ENCODE results near the gene SEC23A. TPM values are rescaled to one million over a fixed set of nuclear protein-coding genes. Genes with fewer than 3 reads are reported as not detected.

The SEC23A gene
- total and polyA plus RNA-seq, 2 of the 8 experiments (the other 6 are each of a cell fraction or from before 2014, with no cell fraction given), result 30.9 to 58.2 TPM

- no peaks in the 10 kb centered on the region for H3K79me2 ChIP-seq (ENCODE audit: control insufficient read depth in 1 of 2, insufficient read depth in 2 of 2, low read length in 2 of 2)
- CTCF ChIA-PET (ENCODE audit: partially characterized antibody), result no interaction called here
- H3K4me2 ChIP-seq (ENCODE audit: insufficient read depth in 1 of 2, low read depth in 2 of 2, low read length in 2 of 2), result no peak overlapping the region
- H3K56ac ChIP-seq (replicated peaks; ENCODE audit: insufficient read length, low read depth, low read length), result no peak overlapping the region
- POLR2A ChIA-PET (ENCODE audit: partially characterized antibody), result no interaction called here
- no peak overlapping the region for H4K5ac ChIP-seq (ENCODE audit: insufficient read length, low read depth, low read length)
- H3K9me3 ChIP-seq (ENCODE audit: insufficient read depth in 2 of 2, low read depth in 1 of 2, low read length in 1 of 2), result peaks cover 14 to 15% of the 10 kb centered on the region in 2 experiments
- H3K27me3 ChIP-seq (replicated peaks in 1 of 4; ENCODE audit: control insufficient read depth in 3 of 4, extremely low read depth in 1 of 4, insufficient read depth in 3 of 4, low read length in 3 of 4), result no peaks in the 10 kb centered on the region
- no peak overlapping the region for H2BK20ac ChIP-seq (ENCODE audit: low read length)
- H3K4ac ChIP-seq (replicated peaks; ENCODE audit: insufficient read length, low read depth, low read length), result no peak overlapping the region
- H2AFZ ChIP-seq (ENCODE audit: low read length), result no peak overlapping the region
- 99% methylated on average over 4 of the region's 4 CpGs; no CpG with 5 or more reads in 1 of the 2 experiments for whole genome bisulfite sequencing, 2 experiments (ENCODE audit: extremely low coverage in 1 of 2, insufficient coverage in 1 of 2, insufficient read length in 1 of 2, insufficient replicate concordance in 2 of 2, low coverage in 1 of 2, low lambda C conversion rate in 2 of 2, missing lambda C conversion rate in 1 of 2)
- H3K79me1 ChIP-seq (ENCODE audit: low read depth, low read length), result no peaks in the 10 kb centered on the region
- FAIRE-seq, result no peak
- no peak overlapping the region for H3K4me3 ChIP-seq (ENCODE audit: extremely low read depth in 1 of 4, insufficient read depth in 2 of 4, low read depth in 3 of 4, low read length in 4 of 4)
- H3K9ac ChIP-seq (replicated peaks in 1 of 4; ENCODE audit: extremely low read depth in 1 of 4, low read depth in 3 of 4, low read length in 3 of 4), result no peak overlapping the region
- no peak overlapping the region for H2BK12ac ChIP-seq (ENCODE audit: low read depth, low read length)
- TF ChIP-seq POLR2AphosphoS5 (IDR thresholded peaks at IDR 0.05; ENCODE audit: low read depth, low read length) (no peak), JUND (IDR thresholded peaks at IDR 0.05; ENCODE audit: low read length) (no peak), BCL11A (IDR thresholded peaks at IDR 0.05; ENCODE audit: low read depth in 2 of 2, low read length in 2 of 2) (no peak), BRCA1 (IDR thresholded peaks at IDR 0.05; ENCODE audit: low read depth, low read length) (no peak), YY1 (IDR thresholded peaks at IDR 0.05; ENCODE audit: low read depth, low read length) (no peak), ATF2 (IDR thresholded peaks at IDR 0.05; ENCODE audit: low read length) (no peak), EZH2 (IDR thresholded peaks at IDR 0.05; ENCODE audit: low read depth, low read length, severe bottlenecking) (no peak), PHF8 (conservative IDR thresholded peaks at IDR 0.05; ENCODE audit: low read depth, low read length) (no peak), CREB1 (IDR thresholded peaks at IDR 0.05) (no peak), KDM1A (IDR thresholded peaks at IDR 0.05; ENCODE audit: borderline replicate concordance, low read length) (no peak)
- H2BK15ac ChIP-seq (ENCODE audit: low read length), result no peak overlapping the region
- no peak overlapping the region for H3K14ac ChIP-seq (ENCODE audit: insufficient read length)
- no peak overlapping the region for H3K27ac ChIP-seq (ENCODE audit: low read depth, low read length)
- H3K36me3 ChIP-seq (ENCODE audit: control insufficient read depth in 2 of 4, insufficient read depth in 4 of 4, low read length in 3 of 4), result peaks cover 6 to 74% (median 34%) of the 10 kb centered on the region in 4 experiments; a peak in 7 of 8 replicates
- no peaks in the 10 kb centered on the region; the same call in 1 of the 2 replicates for H3K23me2 ChIP-seq (ENCODE audit: low read depth, low read length)
- no peak overlapping the region for H4K91ac ChIP-seq (replicated peaks; ENCODE audit: insufficient read length, low read length)
- no peak overlapping the region for H2BK120ac ChIP-seq (replicated peaks; ENCODE audit: low read depth, low read length)
- H3K4me1 ChIP-seq (replicated peaks in 1 of 4; ENCODE audit: control insufficient read depth in 3 of 4, insufficient read depth in 4 of 4, low read length in 3 of 4), result no peaks in the 10 kb centered on the region
- H4K20me1 ChIP-seq (replicated peaks in 1 of 2; ENCODE audit: control insufficient read depth in 1 of 2, insufficient read depth in 2 of 2, low read length in 2 of 2), result no peaks in the 10 kb centered on the region
- DNase-seq (ENCODE audit: low read depth in 1 of 2, low spot score in 2 of 2), result no peak
- H2AK5ac ChIP-seq (ENCODE audit: low read depth, low read length), result no peak overlapping the region
- no peak overlapping the region for H3K18ac ChIP-seq (ENCODE audit: extremely low read depth, low read length)
- H4K8ac ChIP-seq (ENCODE audit: extremely low read depth, insufficient read depth, low read length), result no peak overlapping the region
- no peak overlapping the region for H2BK5ac ChIP-seq (ENCODE audit: low read depth, low read length)
- H3K23ac ChIP-seq (ENCODE audit: insufficient read length), result no peak overlapping the region
Measured at GRCh38 chr14:39060818-39061437, 42.1 kb downstream of the SEC23A start.

All from H1 (cell line).